Measurements from ENCODE around the gene ILDR1. TPM values are rescaled to one million over a fixed set of nuclear protein-coding genes. Genes with fewer than 3 reads are reported as not detected.

ILDR1 gene
- total RNA-seq, 1 experiment from 2014 or later, result 2.3 TPM

GRCh38 chr3:121961283-121961682 lies 60.8 kb downstream of the ILDR1 start (continued):
- TF ChIP-seq, protein P1, sequence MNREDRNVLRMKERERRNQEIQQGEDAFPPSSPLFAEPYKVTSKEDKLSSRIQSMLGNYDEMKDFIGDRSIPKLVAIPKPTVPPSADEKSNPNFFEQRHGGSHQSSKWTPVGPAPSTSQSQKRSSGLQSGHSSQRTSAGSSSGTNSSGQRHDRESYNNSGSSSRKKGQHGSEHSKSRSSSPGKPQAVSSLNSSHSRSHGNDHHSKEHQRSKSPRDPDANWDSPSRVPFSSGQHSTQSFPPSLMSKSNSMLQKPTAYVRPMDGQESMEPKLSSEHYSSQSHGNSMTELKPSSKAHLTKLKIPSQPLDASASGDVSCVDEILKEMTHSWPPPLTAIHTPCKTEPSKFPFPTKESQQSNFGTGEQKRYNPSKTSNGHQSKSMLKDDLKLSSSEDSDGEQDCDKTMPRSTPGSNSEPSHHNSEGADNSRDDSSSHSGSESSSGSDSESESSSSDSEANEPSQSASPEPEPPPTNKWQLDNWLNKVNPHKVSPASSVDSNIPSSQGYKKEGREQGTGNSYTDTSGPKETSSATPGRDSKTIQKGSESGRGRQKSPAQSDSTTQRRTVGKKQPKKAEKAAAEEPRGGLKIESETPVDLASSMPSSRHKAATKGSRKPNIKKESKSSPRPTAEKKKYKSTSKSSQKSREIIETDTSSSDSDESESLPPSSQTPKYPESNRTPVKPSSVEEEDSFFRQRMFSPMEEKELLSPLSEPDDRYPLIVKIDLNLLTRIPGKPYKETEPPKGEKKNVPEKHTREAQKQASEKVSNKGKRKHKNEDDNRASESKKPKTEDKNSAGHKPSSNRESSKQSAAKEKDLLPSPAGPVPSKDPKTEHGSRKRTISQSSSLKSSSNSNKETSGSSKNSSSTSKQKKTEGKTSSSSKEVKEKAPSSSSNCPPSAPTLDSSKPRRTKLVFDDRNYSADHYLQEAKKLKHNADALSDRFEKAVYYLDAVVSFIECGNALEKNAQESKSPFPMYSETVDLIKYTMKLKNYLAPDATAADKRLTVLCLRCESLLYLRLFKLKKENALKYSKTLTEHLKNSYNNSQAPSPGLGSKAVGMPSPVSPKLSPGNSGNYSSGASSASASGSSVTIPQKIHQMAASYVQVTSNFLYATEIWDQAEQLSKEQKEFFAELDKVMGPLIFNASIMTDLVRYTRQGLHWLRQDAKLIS (CRISPR knock-in tag; IDR thresholded peaks at IDR 0.05; ENCODE audit: borderline replicate concordance), result no peak
- TF ChIP-seq, protein P2, sequence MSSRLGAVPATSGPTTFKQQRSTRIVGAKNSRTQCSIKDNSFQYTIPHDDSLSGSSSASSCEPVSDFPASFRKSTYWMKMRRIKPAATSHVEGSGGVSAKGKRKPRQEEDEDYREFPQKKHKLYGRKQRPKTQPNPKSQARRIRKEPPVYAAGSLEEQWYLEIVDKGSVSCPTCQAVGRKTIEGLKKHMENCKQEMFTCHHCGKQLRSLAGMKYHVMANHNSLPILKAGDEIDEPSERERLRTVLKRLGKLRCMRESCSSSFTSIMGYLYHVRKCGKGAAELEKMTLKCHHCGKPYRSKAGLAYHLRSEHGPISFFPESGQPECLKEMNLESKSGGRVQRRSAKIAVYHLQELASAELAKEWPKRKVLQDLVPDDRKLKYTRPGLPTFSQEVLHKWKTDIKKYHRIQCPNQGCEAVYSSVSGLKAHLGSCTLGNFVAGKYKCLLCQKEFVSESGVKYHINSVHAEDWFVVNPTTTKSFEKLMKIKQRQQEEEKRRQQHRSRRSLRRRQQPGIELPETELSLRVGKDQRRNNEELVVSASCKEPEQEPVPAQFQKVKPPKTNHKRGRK (CRISPR knock-in tag; IDR thresholded peaks at IDR 0.05; ENCODE audit: borderline replicate concordance), result no peak
- TF ChIP-seq ZBTB21 (CRISPR knock-in tag; IDR thresholded peaks at IDR 0.05; ENCODE audit: borderline replicate concordance) (no peak), NR1H2 (CRISPR knock-in tag; IDR thresholded peaks at IDR 0.05) (no peak), PRRX2 (CRISPR knock-in tag; IDR thresholded peaks at IDR 0.05) (no peak)

GRCh38 chr3:121958801-121959200 lies 63.2 kb downstream of the ILDR1 start:
- Mint-ChIP-seq H3K27me3 (ENCODE audit: low read depth) (no peaks in the 10 kb centered on the region), H3K27ac (no peak overlapping the region)

GRCh38 chr3:121957674-121958415 lies 64.2 kb downstream of the ILDR1 start:
- H3K27me3 Mint-ChIP-seq (ENCODE audit: low read depth), result no peaks in the 10 kb centered on the region
- ATAC-seq (no peak), DNase-seq (ENCODE audit: low spot score) (no peak)
- POLR2A ChIA-PET, result no interaction called here
- H3K36me3 Mint-ChIP-seq, result no peaks in the 10 kb centered on the region
- CTCF ChIA-PET, result interaction anchor here (1.0 kb wide), 1 partner anchor 38 kb away, joined by 5 read pairs; no protein-coding TSS in a partner anchor
- no peak overlapping the region for H3K4me3 Mint-ChIP-seq
- H3K9me3 Mint-ChIP-seq, result peaks cover 30% of the 10 kb centered on the region
- TF ChIP-seq EMX1 (CRISPR knock-in tag; IDR thresholded peaks at IDR 0.05), result no peak
- TF ChIP-seq ATF1 (CRISPR knock-in tag; IDR thresholded peaks at IDR 0.05), result no peak
- TF ChIP-seq ATF2 (CRISPR knock-in tag; IDR thresholded peaks at IDR 0.05; ENCODE audit: borderline replicate concordance, low read depth), result no peak
- TF ChIP-seq NR2C2 (CRISPR knock-in tag; IDR thresholded peaks at IDR 0.05), result no peak
- no peak for TF ChIP-seq ATF3 (CRISPR knock-in tag; conservative IDR thresholded peaks at IDR 0.05)
- no peak for TF ChIP-seq RELA (CRISPR knock-in tag; IDR thresholded peaks at IDR 0.05; ENCODE audit: borderline replicate concordance)
- TF ChIP-seq NFATC4 (CRISPR knock-in tag; IDR thresholded peaks at IDR 0.05), result no peak
- no peak for TF ChIP-seq NR1H2 (CRISPR knock-in tag; IDR thresholded peaks at IDR 0.05)
- TF ChIP-seq JUN (CRISPR knock-in tag; IDR thresholded peaks at IDR 0.05), result no peak
- no peak overlapping the region for H3K27ac Mint-ChIP-seq
- peaks cover 29% of the 10 kb centered on the region for H3K4me1 Mint-ChIP-seq

More at GRCh38 chr3:121958801-121959200, 63.2 kb downstream of the ILDR1 start:
- ChIA-PET POLR2A (no interaction called here), CTCF (interaction anchor here (1.0 kb wide), 1 partner anchor 37 kb away, joined by 5 read pairs; no protein-coding TSS in a partner anchor)
- Mint-ChIP-seq H3K4me3 (no peak overlapping the region), H3K9me3 (peaks cover 31% of the 10 kb centered on the region), H3K4me1 (peaks cover 29% of the 10 kb centered on the region), H3K36me3 (no peaks in the 10 kb centered on the region)
- DNase-seq (ENCODE audit: low spot score) (no peak), ATAC-seq (no peak)
- TF ChIP-seq NFYB (CRISPR knock-in tag; conservative IDR thresholded peaks at IDR 0.05; ENCODE audit: low read depth) (no peak), NR1H2 (CRISPR knock-in tag; IDR thresholded peaks at IDR 0.05) (no peak), GABPB1 (CRISPR knock-in tag; IDR thresholded peaks at IDR 0.05) (no peak), PRRX2 (CRISPR knock-in tag; IDR thresholded peaks at IDR 0.05) (no peak), ELF4 (CRISPR knock-in tag; IDR thresholded peaks at IDR 0.05; ENCODE audit: low read depth) (no peak), RORB (CRISPR knock-in tag; IDR thresholded peaks at IDR 0.05) (no peak), FOXP1 (CRISPR knock-in tag; IDR thresholded peaks at IDR 0.05; ENCODE audit: borderline replicate concordance) (no peak)
- TF ChIP-seq, protein P3, sequence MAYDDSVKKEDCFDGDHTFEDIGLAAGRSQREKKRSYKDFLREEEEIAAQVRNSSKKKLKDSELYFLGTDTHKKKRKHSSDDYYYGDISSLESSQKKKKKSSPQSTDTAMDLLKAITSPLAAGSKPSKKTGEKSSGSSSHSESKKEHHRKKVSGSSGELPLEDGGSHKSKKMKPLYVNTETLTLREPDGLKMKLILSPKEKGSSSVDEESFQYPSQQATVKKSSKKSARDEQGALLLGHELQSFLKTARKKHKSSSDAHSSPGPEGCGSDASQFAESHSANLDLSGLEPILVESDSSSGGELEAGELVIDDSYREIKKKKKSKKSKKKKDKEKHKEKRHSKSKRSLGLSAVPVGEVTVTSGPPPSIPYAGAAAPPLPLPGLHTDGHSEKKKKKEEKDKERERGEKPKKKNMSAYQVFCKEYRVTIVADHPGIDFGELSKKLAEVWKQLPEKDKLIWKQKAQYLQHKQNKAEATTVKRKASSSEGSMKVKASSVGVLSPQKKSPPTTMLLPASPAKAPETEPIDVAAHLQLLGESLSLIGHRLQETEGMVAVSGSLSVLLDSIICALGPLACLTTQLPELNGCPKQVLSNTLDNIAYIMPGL (CRISPR knock-in tag; IDR thresholded peaks at IDR 0.05), result no peak
- TF ChIP-seq, protein P4, sequence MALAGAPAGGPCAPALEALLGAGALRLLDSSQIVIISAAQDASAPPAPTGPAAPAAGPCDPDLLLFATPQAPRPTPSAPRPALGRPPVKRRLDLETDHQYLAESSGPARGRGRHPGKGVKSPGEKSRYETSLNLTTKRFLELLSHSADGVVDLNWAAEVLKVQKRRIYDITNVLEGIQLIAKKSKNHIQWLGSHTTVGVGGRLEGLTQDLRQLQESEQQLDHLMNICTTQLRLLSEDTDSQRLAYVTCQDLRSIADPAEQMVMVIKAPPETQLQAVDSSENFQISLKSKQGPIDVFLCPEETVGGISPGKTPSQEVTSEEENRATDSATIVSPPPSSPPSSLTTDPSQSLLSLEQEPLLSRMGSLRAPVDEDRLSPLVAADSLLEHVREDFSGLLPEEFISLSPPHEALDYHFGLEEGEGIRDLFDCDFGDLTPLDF (CRISPR knock-in tag; IDR thresholded peaks at IDR 0.05), result no peak

Measured in WTC11 (cell line).